Thyroid gland (tissue), 4 donors: ENCODE results near the gene NRBF2. TPM values are rescaled to one million over a fixed set of nuclear protein-coding genes. Genes with fewer than 3 reads are reported as not detected.
A peak's percentile ranks its signal among the peaks of the same experiment; 100 is the strongest.

Experiments used
- DNase-seq, 2 donors: peaks; one replicate each; pipeline ENCODE4 v3.0.0-alpha.2; 2019
- H3K27ac ChIP-seq, 3 donors: fragments of 200-600 bp; sonication (generic); 1 replicate in 2 of 3; 2 replicates in 1 of 3; pipeline ENCODE4 v1.5.1; 2016 to 2019; ENCODE audit warnings: mild to moderate bottlenecking in 1 of 3, moderate library complexity in 1 of 3
- H3K27me3 ChIP-seq: fragments of 200-600 bp; sonication (generic); one replicate; pipeline ENCODE4 v1.5.1; 2019
- H3K36me3 ChIP-seq, 2 donors: fragments of 200-600 bp; sonication (generic); one replicate each; pipeline ENCODE4 v1.5.1; 2016 to 2019
- H3K4me1 ChIP-seq, 2 donors: fragments of 200-600 bp; sonication (generic); one replicate each; pipeline ENCODE4 v1.5.1; 2017 to 2019
- H3K4me3 ChIP-seq, 3 donors: fragments of 200-600 bp; sonication (generic); replicated peaks in 1 of 3; 1 replicate in 2 of 3; 2 replicates in 1 of 3; pipeline ENCODE4 v1.5.1; 2016; ENCODE audit warnings: mild to moderate bottlenecking in 1 of 3
- H3K9me3 ChIP-seq: fragments of 200-600 bp; sonication (generic); one replicate; pipeline ENCODE4 v1.5.1; 2017
- CTCF ChIP-seq, 6 experiments: fragments of 200-600 bp in 3 of 6; fragments of 450-650 bp in 3 of 6; sonication (generic) in 3 of 6; IDR thresholded peaks; one replicate each; pipeline ENCODE4 v1.5.1; 2016 to 2019; ENCODE audit warnings: antibody characterized with exemption in 6 of 6, mild to moderate bottlenecking in 2 of 6, inconsistent platforms in 1 of 6, moderate library complexity in 1 of 6
- POLR2A ChIP-seq, 2 donors: fragments of 450-650 bp; IDR thresholded peaks; one replicate each; pipeline ENCODE4 v1.6.1; 2017; ENCODE audit warnings: antibody characterized with exemption in 2 of 2, mild to moderate bottlenecking in 2 of 2, moderate library complexity in 1 of 2
- WGBS, 2 donors: methylation state at CpG; one replicate each; pipeline ENCODE4 v1.1.5; 2017; 5-methylcytosine and 5-hydroxymethylcytosine counted together
- intact Hi-C: fragments of 100-400 bp; cut with DNase I; formaldehyde crosslinking; loops from one replicate; pipeline ENCODE4 v1.15.1; 2023
- total RNA-seq, 4 donors: library from RNA; depleted of rRNA; stranded (reverse); fragments of >200 nt; gene quantifications; one replicate each; pipeline ENCODE4 v1.2.3, GENCODE V29; 2016

NRBF2 gene
- total RNA-seq, 4 donors from 2014 or later: 9.3 to 25.8 (median 15.2) TPM

- Histone ChIP-seq H3K4me1 (peaks cover 4 to 6% of the 10 kb centered on the region in 2 donors), H3K9me3 (no peaks in the 10 kb centered on the region), H3K36me3 (peaks cover 6 to 15% of the 10 kb centered on the region in 2 donors), H3K27me3 (no peaks in the 10 kb centered on the region), H3K27ac (peak overlapping the region in 1 of 3 donors; percentile 1), H3K4me3 (no peak overlapping the region)
- TF ChIP-seq CTCF (IDR thresholded peaks at IDR 0.05) (no peak), POLR2A (IDR thresholded peaks at IDR 0.05) (no peak)
- no peak for DNase-seq
- 95 to 97% methylated on average over 8 of the region's 8 CpGs for WGBS, 2 donors
- intact Hi-C loops: loop anchor here (10.0 kb wide), 1 partner anchor 541 kb away; no protein-coding TSS in a partner anchor
Observed at GRCh38 chr10:63155388-63156020, 22.4 kb downstream of the NRBF2 start.

- WGBS, 2 donors: 73 to 87% methylated on average over 2 of the region's 2 CpGs
- no peak for DNase-seq
- TF ChIP-seq POLR2A (IDR thresholded peaks at IDR 0.05) (no peak), CTCF (IDR thresholded peaks at IDR 0.05) (no peak)
- peaks cover 4 to 6% of the 10 kb centered on the region in 2 donors for H3K4me1 ChIP-seq
- peaks cover 6 to 15% of the 10 kb centered on the region in 2 donors for H3K36me3 ChIP-seq
- H3K4me3 ChIP-seq: no peak overlapping the region
- H3K9me3 ChIP-seq: no peaks in the 10 kb centered on the region
- H3K27me3 ChIP-seq: no peaks in the 10 kb centered on the region
- intact Hi-C loops: loop anchor here (10.0 kb wide), 1 partner anchor 541 kb away; no protein-coding TSS in a partner anchor
- peak overlapping the region in 1 of 3 donors; percentile 1 for H3K27ac ChIP-seq
Observed at GRCh38 chr10:63156236-63156635, 23.1 kb downstream of the NRBF2 start.

GRCh38 chr10:63157845-63158624 is 24.9 kb downstream of the NRBF2 start:
- DNase-seq: peak in 1 of 2 donors; percentile 30

GRCh38 chr10:63161592-63161991 is 28.5 kb downstream of the NRBF2 start:
- Histone ChIP-seq H3K36me3 (peaks cover 0 to 8% of the 10 kb centered on the region in 2 donors), H3K9me3 (no peaks in the 10 kb centered on the region), H3K4me1 (no peaks in the 10 kb centered on the region), H3K27me3 (no peaks in the 10 kb centered on the region), H3K27ac (no peak overlapping the region), H3K4me3 (no peak overlapping the region)
- 49% methylated on average over 2 of the region's 2 CpGs for WGBS, 2 donors
- intact Hi-C loops: no loop called here
- TF ChIP-seq CTCF (IDR thresholded peaks at IDR 0.05) (no peak), POLR2A (IDR thresholded peaks at IDR 0.05) (no peak)
- DNase-seq: no peak

More at GRCh38 chr10:63157845-63158624, 24.9 kb downstream of the NRBF2 start:
- Histone ChIP-seq H3K4me3 (no peak overlapping the region), H3K4me1 (no peaks in the 10 kb centered on the region), H3K9me3 (no peaks in the 10 kb centered on the region), H3K27ac (no peak overlapping the region), H3K27me3 (no peaks in the 10 kb centered on the region), H3K36me3 (peaks cover 6 to 11% of the 10 kb centered on the region in 2 donors)
- intact Hi-C loops: loop anchor here (10.0 kb wide), 1 partner anchor 543 kb away; no protein-coding TSS in a partner anchor
- TF ChIP-seq POLR2A (IDR thresholded peaks at IDR 0.05) (no peak), CTCF (IDR thresholded peaks at IDR 0.05) (peak; percentile 27 to 86 (median 70))
- 70 to 75% methylated on average over 3 of the region's 3 CpGs for WGBS, 2 donors
